ENCODE results near the gene TEX11. TPM values are rescaled to one million over a fixed set of nuclear protein-coding genes. Genes with fewer than 3 reads are reported as not detected.
"Not testable (repeated sequence)": the region's sequence is repeated elsewhere in the genome, so short reads cannot be mapped to it uniquely, and the experiment has no call there.

The TEX11 gene
- total RNA-seq, 1 donor: not detected

- Histone ChIP-seq H3K4me1 (ENCODE audit: insufficient read depth, low read length) (no peaks in the 10 kb centered on the region), H3K4me3 (ENCODE audit: low read length) (no peak overlapping the region), H3K9me3 (ENCODE audit: low read depth, low read length) (no peaks in the 10 kb centered on the region)
These were observed 236.2 kb downstream of the TEX11 start for GRCh38 chrX:70672326-70672725.

DNA sequence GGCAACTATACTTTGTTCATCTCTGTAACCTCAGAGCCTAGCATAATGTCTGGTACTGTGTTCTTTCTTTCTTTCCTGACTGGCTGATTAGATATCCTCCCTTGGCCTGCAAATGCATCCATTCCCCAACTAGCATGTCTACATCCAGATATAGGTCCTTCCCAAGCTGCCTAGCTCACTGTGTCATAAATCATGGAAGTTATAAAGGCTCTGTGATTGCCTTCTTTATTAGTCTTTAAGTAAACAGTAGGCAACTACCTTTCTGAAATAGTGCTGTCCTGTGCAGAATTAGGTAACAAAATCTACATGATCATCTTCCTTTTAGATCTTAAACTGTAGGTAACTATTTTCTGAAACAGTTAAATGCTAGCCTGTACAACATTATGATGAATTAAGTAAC lies 239.4 kb downstream of the TEX11 start:
- Histone ChIP-seq H3K9me3 (ENCODE audit: low read depth, low read length) (no peaks in the 10 kb centered on the region), H3K27me3 (ENCODE audit: insufficient read depth, low read length) (no peaks in the 10 kb centered on the region), H3K4me3 (ENCODE audit: low read length) (no peak overlapping the region), H3K4me1 (ENCODE audit: insufficient read depth, low read length) (no peaks in the 10 kb centered on the region)

More at GRCh38 chrX:70672326-70672725, 236.2 kb downstream of the TEX11 start:
- H3K27me3 ChIP-seq (ENCODE audit: insufficient read depth, low read length): no peaks in the 10 kb centered on the region

GRCh38 chrX:70664726-70665125 lies 243.8 kb downstream of the TEX11 start:
- Histone ChIP-seq H3K27me3 (ENCODE audit: insufficient read depth, low read length) (no peaks in the 10 kb centered on the region), H3K9me3 (ENCODE audit: low read depth, low read length) (no peaks in the 10 kb centered on the region), H3K4me3 (ENCODE audit: low read length) (no peak overlapping the region), H3K4me1 (ENCODE audit: insufficient read depth, low read length) (no peaks in the 10 kb centered on the region)

GRCh38 chrX:70661124-70661523 lies 247.4 kb downstream of the TEX11 start:
- not testable (repeated sequence) for H3K9me3 ChIP-seq (ENCODE audit: low read depth, low read length); H3K27me3 ChIP-seq (ENCODE audit: insufficient read depth, low read length); H3K4me1 ChIP-seq (ENCODE audit: insufficient read depth, low read length); H3K4me3 ChIP-seq (ENCODE audit: low read length)

DNA sequence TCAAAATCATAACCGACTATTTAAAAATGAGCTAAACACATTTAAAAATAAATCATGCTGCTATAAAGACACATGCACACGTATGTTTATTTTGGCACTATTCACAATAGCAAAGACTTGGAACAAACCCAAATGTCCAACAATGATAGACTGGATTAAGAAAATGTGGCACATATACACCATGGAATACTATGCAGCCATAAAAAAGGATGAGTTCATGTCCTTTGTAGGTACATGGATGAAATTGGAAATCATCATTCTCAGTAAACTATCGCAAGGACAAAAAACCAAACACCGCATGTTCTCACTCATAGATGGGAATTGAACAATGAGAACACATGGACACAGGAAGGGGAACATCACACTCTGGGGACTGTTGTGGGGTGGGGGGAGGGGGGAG lies 251.0 kb downstream of the TEX11 start:
- H3K4me1 ChIP-seq (ENCODE audit: insufficient read depth, low read length): not testable (repeated sequence)

GRCh38 chrX:70656304-70656703 lies 252.2 kb downstream of the TEX11 start:
- no peaks in the 10 kb centered on the region for H3K4me1 ChIP-seq (ENCODE audit: insufficient read depth, low read length)
- H3K9me3 ChIP-seq (ENCODE audit: low read depth, low read length): no peaks in the 10 kb centered on the region
- no peak overlapping the region for H3K4me3 ChIP-seq (ENCODE audit: low read length)
- no peaks in the 10 kb centered on the region for H3K27me3 ChIP-seq (ENCODE audit: insufficient read depth, low read length)

More for the DNA sequence above, 251.0 kb downstream of the TEX11 start:
- not testable (repeated sequence) for H3K9me3 ChIP-seq (ENCODE audit: low read depth, low read length); H3K27me3 ChIP-seq (ENCODE audit: insufficient read depth, low read length); H3K4me3 ChIP-seq (ENCODE audit: low read length)

DNA sequence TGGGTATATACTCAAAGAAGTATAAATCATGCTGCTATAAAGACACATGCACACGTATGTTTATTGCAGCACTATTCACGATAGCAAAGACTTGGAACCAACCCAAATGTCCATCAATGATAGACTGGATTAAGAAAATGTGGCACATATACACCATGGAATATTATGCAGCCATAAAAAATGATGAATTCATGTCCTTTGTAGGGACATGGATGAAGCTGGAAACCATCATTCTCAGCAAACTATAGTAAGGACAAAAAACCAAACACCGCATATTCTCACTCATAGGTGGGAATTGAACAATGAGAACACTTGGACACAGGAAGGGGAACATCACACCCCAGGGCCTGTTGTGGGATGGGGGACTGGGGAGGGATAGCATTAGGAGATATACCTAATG lies 260.6 kb downstream of the TEX11 start:
- H3K4me1 ChIP-seq (ENCODE audit: insufficient read depth, low read length); H3K4me3 ChIP-seq (ENCODE audit: low read length); H3K9me3 ChIP-seq (ENCODE audit: low read depth, low read length); H3K27me3 ChIP-seq (ENCODE audit: insufficient read depth, low read length): not testable (repeated sequence)

GRCh38 chrX:70636218-70636617 lies 272.3 kb downstream of the TEX11 start:
- Histone ChIP-seq H3K4me1 (ENCODE audit: insufficient read depth, low read length) (no peaks in the 10 kb centered on the region), H3K27me3 (ENCODE audit: insufficient read depth, low read length) (no peaks in the 10 kb centered on the region), H3K4me3 (ENCODE audit: low read length) (no peak overlapping the region), H3K9me3 (ENCODE audit: low read depth, low read length) (no peaks in the 10 kb centered on the region)

- Histone ChIP-seq H3K4me1 (ENCODE audit: insufficient read depth, low read length) (no peaks in the 10 kb centered on the region), H3K27me3 (ENCODE audit: insufficient read depth, low read length) (no peaks in the 10 kb centered on the region), H3K9me3 (ENCODE audit: low read depth, low read length) (no peaks in the 10 kb centered on the region), H3K4me3 (ENCODE audit: low read length) (no peak overlapping the region)
These were observed 272.8 kb downstream of the TEX11 start for GRCh38 chrX:70635669-70636068.

GRCh38 chrX:70635227-70635626 lies 273.3 kb downstream of the TEX11 start:
- H3K4me1 ChIP-seq (ENCODE audit: insufficient read depth, low read length): no peaks in the 10 kb centered on the region

DNA sequence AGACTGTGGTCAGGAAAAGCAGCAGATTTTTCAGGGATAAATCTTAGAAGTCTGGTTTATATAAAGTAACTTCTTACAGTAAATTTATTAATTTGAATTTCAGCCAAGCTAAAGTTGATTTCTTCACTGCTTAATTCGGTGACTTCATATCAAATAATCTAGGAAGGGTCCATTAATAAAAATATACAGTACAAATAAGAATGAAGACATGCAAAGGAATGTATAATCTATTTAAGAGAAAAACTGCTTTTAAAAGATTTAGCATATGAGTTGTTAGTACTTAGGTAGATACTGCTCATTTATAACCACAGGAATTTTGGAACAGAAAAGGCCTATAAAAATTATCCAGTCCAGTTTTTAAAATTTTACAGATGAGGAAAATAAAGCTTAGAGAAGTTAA lies 286.8 kb downstream of the TEX11 start:
- no peaks in the 10 kb centered on the region for H3K27me3 ChIP-seq (ENCODE audit: insufficient read depth, low read length)
- H3K9me3 ChIP-seq (ENCODE audit: low read depth, low read length): no peaks in the 10 kb centered on the region
- no peak overlapping the region for H3K4me3 ChIP-seq (ENCODE audit: low read length)
- H3K4me1 ChIP-seq (ENCODE audit: insufficient read depth, low read length): no peaks in the 10 kb centered on the region

More at GRCh38 chrX:70635227-70635626, 273.3 kb downstream of the TEX11 start:
- Histone ChIP-seq H3K4me3 (ENCODE audit: low read length) (no peak overlapping the region), H3K27me3 (ENCODE audit: insufficient read depth, low read length) (no peaks in the 10 kb centered on the region), H3K9me3 (ENCODE audit: low read depth, low read length) (no peaks in the 10 kb centered on the region)

DNA sequence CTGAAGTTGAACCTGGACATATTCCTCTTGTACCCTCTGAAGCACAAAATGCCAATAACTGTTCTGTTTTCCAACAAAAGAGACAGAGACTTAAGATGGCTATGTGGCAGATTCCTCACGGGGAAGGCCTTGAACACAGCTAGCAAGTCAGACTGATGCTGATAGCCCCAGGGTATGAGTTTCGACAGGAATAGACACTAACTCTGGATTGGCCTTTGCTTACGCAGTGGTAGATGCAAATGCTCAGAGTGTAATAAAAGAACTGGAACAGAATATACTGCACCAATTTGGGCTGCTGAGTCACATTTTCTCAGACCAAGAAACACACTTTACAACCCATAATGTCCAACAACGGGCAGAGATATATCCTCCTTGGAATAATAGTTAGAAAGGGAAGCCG lies 290.0 kb downstream of the TEX11 start:
- Histone ChIP-seq H3K4me3 (ENCODE audit: low read length) (no peak overlapping the region), H3K9me3 (ENCODE audit: low read depth, low read length) (no peaks in the 10 kb centered on the region)

DNA sequence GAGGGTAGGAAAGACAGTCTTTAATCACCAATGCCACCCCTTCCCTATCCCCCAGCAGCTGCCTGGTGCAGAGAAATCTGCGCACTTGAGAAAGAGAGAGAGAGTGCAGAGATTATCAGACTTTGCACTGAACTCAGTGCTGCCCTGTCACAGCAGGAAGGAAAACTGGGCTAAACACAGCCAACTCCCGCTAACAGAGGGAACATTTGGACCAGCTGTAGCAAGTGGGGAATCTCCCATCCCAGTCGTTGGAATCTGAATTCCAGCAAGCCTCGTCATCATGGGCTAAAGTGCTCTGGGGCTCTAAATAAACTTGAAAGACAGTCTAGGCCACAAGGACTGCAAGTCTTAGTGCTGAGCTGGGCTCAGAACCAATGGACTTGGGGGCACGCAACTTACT lies 295.2 kb downstream of the TEX11 start:
- H3K27me3 ChIP-seq (ENCODE audit: insufficient read depth, low read length): no peaks in the 10 kb centered on the region

More for the DNA sequence above, 290.0 kb downstream of the TEX11 start:
- Histone ChIP-seq H3K27me3 (ENCODE audit: insufficient read depth, low read length) (no peaks in the 10 kb centered on the region), H3K4me1 (ENCODE audit: insufficient read depth, low read length) (no peaks in the 10 kb centered on the region)

GRCh38 chrX:70605352-70605751 lies 303.2 kb downstream of the TEX11 start:
- H3K9me3 ChIP-seq (ENCODE audit: low read depth, low read length): no peaks in the 10 kb centered on the region
- H3K4me1 ChIP-seq (ENCODE audit: insufficient read depth, low read length): no peaks in the 10 kb centered on the region
- no peaks in the 10 kb centered on the region for H3K27me3 ChIP-seq (ENCODE audit: insufficient read depth, low read length)
- H3K4me3 ChIP-seq (ENCODE audit: low read length): no peak overlapping the region

More for the DNA sequence above, 295.2 kb downstream of the TEX11 start:
- no peak overlapping the region for H3K4me3 ChIP-seq (ENCODE audit: low read length)
- H3K4me1 ChIP-seq (ENCODE audit: insufficient read depth, low read length): no peaks in the 10 kb centered on the region
- no peaks in the 10 kb centered on the region for H3K9me3 ChIP-seq (ENCODE audit: low read depth, low read length)

GRCh38 chrX:70592091-70592490 lies 316.4 kb downstream of the TEX11 start:
- H3K27me3 ChIP-seq (ENCODE audit: insufficient read depth, low read length): no peaks in the 10 kb centered on the region
- H3K4me3 ChIP-seq (ENCODE audit: low read length): no peak overlapping the region
- H3K4me1 ChIP-seq (ENCODE audit: insufficient read depth, low read length): no peaks in the 10 kb centered on the region
- H3K9me3 ChIP-seq (ENCODE audit: low read depth, low read length): no peaks in the 10 kb centered on the region

DNA sequence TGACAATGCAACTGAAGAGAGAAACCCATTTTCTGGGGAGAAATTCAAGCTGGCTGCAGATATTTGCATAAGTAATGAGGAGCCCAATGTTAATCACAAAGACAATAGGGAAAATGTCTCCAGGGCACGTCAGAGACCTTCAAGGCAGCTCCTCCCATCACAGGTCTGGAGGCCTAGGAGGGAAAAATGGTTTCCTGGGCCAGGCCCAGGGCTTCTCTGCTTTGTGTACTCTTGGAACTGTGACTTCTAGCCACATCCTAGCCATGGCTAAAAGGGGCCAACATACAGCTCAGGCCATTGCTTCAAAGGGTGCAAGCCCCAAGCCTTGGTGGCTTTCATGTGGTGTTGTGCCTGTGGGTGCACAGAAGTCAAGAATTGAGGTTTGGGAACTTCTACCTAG lies 321.4 kb downstream of the TEX11 start:
- not testable (repeated sequence) for H3K9me3 ChIP-seq (ENCODE audit: low read depth, low read length); H3K27me3 ChIP-seq (ENCODE audit: insufficient read depth, low read length); H3K4me1 ChIP-seq (ENCODE audit: insufficient read depth, low read length); H3K4me3 ChIP-seq (ENCODE audit: low read length)

DNA sequence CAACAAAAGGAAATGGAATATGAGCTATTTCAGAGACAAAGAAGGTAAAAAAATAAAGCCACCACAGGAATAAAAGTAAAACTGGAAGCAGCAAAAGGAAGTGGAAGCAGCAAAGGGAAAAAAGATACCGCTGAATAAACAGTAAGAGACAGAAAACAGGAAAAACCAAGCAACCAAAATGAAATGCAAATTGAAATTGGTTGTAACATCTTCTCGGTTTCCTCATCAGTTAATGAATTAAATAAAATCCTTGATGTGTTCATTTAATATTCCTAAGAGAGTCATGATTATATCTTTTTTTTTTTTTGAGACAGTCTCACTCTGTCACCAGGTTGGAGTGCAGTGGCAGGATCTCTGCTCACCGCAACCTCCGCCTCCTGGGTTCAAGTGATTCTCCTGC lies 331.1 kb downstream of the TEX11 start:
- Histone ChIP-seq H3K4me1 (ENCODE audit: insufficient read depth, low read length) (no peaks in the 10 kb centered on the region), H3K9me3 (ENCODE audit: low read depth, low read length) (no peaks in the 10 kb centered on the region), H3K4me3 (ENCODE audit: low read length) (no peak overlapping the region)

More for the DNA sequence above, 331.1 kb downstream of the TEX11 start:
- H3K27me3 ChIP-seq (ENCODE audit: insufficient read depth, low read length): no peaks in the 10 kb centered on the region

Data from mononuclear cell (primary cell).